Mesothelial cell of epicardium (in vitro differentiated cells): ENCODE results near the gene WWOX. TPM values are rescaled to one million over a fixed set of nuclear protein-coding genes. Genes with fewer than 3 reads are reported as not detected.

Source experiments
- DNase-seq, 2 experiments: peaks; one replicate each; pipeline ENCODE4 v3.0.0; 2021; ENCODE audit warnings: low spot score in 2 of 2; ENCODE audit not compliant: unreplicated experiment in 2 of 2
- H3K27ac Mint-ChIP-seq: 2 replicates; pipeline ENCODE4 v1.8.0; 2021; ENCODE audit warnings: mixed read lengths
- H3K27me3 Mint-ChIP-seq: 2 replicates; pipeline ENCODE4 v1.8.0; 2021; ENCODE audit warnings: low read depth, mixed read lengths
- H3K36me3 Mint-ChIP-seq: 2 replicates; pipeline ENCODE4 v1.8.0; 2021; ENCODE audit warnings: mixed read lengths
- H3K4me1 Mint-ChIP-seq: 2 replicates; pipeline ENCODE4 v1.8.0; 2021; ENCODE audit warnings: mixed read lengths
- H3K4me3 Mint-ChIP-seq: 2 replicates; pipeline ENCODE4 v1.8.0; 2021; ENCODE audit warnings: mild to moderate bottlenecking, moderate library complexity, mixed read lengths
- H3K9me3 Mint-ChIP-seq: 2 replicates; pipeline ENCODE4 v1.8.0; 2021; ENCODE audit warnings: mixed read lengths
- total RNA-seq: library from RNA; stranded (reverse); gene quantifications from 3 replicates; pipeline ENCODE4 v1.2.1, GENCODE V29; 2021
- TF ChIP-seq, protein P1 (sequence below): fragments of 200-600 bp; sonication (generic); IDR thresholded peaks from one replicate; pipeline ENCODE4 v1.5.0; 2021; ENCODE audit warnings: antibody characterized with exemption; ENCODE audit not compliant: unreplicated experiment

WWOX gene
- total RNA-seq, 1 donor from 2014 or later, result 29.7 TPM

DNA sequence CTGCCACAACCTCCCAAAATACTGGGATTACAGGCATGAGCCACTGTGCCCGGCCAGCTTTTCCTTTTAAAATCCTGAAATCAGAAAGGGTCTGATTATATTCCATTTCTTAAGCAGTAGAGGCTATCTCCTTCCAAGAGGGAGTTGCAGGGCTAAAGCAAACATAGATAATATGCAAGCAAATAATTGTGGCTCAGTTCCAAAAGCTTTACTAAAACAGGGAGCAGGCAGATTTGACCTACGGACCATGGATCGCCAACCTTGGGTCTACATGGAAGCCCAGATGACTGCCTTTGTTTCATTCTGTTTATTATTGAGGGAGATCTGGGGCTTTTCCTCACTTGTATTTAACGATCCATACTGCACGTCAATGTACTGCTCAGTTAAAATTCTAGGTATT lies 38.6 kb upstream of the WWOX start:
- H3K36me3 Mint-ChIP-seq, result no peaks in the 10 kb centered on the region
- H3K4me3 Mint-ChIP-seq, result no peak overlapping the region
- H3K9me3 Mint-ChIP-seq, result no peaks in the 10 kb centered on the region
- H3K27ac Mint-ChIP-seq, result no peak overlapping the region
- no peak for DNase-seq
- TF ChIP-seq, protein P1, sequence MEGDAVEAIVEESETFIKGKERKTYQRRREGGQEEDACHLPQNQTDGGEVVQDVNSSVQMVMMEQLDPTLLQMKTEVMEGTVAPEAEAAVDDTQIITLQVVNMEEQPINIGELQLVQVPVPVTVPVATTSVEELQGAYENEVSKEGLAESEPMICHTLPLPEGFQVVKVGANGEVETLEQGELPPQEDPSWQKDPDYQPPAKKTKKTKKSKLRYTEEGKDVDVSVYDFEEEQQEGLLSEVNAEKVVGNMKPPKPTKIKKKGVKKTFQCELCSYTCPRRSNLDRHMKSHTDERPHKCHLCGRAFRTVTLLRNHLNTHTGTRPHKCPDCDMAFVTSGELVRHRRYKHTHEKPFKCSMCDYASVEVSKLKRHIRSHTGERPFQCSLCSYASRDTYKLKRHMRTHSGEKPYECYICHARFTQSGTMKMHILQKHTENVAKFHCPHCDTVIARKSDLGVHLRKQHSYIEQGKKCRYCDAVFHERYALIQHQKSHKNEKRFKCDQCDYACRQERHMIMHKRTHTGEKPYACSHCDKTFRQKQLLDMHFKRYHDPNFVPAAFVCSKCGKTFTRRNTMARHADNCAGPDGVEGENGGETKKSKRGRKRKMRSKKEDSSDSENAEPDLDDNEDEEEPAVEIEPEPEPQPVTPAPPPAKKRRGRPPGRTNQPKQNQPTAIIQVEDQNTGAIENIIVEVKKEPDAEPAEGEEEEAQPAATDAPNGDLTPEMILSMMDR, result no peak
- peaks cover 5% of the 10 kb centered on the region for H3K4me1 Mint-ChIP-seq
- H3K27me3 Mint-ChIP-seq, result peaks cover 78% of the 10 kb centered on the region

DNA sequence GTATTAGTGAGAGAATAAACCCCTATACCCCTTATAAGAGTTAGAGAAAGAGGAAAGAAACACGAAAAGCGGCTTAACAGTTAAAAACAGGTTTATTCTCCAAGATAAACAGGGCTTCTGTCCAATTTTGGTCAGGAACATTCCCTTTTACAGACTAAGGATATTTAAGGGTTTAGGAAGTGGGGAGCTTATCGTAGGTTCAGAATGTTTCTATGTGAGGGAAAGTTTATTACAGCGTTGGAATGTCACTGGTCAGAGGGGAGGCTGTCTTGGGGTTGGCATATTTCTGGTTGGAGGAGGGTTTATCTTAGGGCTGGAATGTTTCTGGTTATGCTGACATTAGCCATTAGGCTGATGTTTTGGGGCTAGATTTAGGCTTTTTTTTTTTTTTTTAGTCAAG lies 34.1 kb upstream of the WWOX start:
- Mint-ChIP-seq H3K9me3 (no peaks in the 10 kb centered on the region), H3K27ac (peak overlapping the region; percentile 28), H3K27me3 (peaks cover 60% of the 10 kb centered on the region), H3K4me1 (peaks cover 5% of the 10 kb centered on the region), H3K36me3 (no peaks in the 10 kb centered on the region), H3K4me3 (no peak overlapping the region)
- no peak for DNase-seq
- TF ChIP-seq, protein P1, result no peak

DNA sequence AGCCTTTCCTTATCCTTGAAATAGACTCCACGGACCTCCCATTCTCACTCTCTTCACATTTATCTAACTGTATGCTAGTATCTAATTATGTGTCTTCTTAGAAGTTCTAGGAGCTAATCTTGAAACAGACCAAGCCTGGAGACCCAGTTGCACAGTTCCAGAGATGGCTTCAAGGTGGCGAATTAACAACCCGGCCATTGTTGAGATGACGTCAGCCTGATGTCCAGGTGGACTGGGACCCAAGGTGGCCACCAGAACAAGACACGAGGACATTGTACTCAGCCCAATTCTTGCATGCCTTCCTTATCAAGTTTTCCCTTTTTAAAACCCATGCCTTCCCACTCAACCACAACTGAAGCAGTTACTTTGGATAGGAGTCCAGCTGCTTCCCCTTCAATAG lies 29.5 kb upstream of the WWOX start:
- no peak for DNase-seq
- Mint-ChIP-seq H3K27me3 (peaks cover 70% of the 10 kb centered on the region), H3K4me3 (no peak overlapping the region), H3K4me1 (peaks cover 5% of the 10 kb centered on the region), H3K27ac (no peak overlapping the region), H3K36me3 (no peaks in the 10 kb centered on the region), H3K9me3 (no peaks in the 10 kb centered on the region)
- TF ChIP-seq, protein P1, result no peak

DNA sequence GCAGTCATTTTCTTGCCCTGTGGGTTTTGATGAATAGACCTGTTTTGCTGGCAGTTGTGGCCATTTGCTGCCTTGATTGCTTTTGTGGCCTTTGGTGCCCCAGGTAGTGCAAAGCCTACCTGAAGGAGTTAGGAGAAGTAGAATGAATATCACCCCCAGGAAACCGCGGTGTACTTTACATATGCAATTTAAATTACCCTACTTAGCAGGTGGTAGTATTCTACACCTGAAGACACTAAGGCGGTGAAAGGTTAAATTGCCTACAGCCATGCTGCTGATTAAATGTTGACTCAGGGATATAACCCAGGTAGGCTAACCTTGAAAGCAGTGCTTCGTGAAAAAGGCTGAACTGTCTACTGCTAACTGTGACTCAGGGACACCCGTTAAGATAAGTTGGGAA lies 27.2 kb upstream of the WWOX start:
- Mint-ChIP-seq H3K4me1 (no peaks in the 10 kb centered on the region), H3K36me3 (no peaks in the 10 kb centered on the region), H3K9me3 (no peaks in the 10 kb centered on the region), H3K4me3 (no peak overlapping the region), H3K27me3 (peaks cover 74% of the 10 kb centered on the region), H3K27ac (no peak overlapping the region)
- TF ChIP-seq, protein P1, result no peak
- no peak for DNase-seq

DNA sequence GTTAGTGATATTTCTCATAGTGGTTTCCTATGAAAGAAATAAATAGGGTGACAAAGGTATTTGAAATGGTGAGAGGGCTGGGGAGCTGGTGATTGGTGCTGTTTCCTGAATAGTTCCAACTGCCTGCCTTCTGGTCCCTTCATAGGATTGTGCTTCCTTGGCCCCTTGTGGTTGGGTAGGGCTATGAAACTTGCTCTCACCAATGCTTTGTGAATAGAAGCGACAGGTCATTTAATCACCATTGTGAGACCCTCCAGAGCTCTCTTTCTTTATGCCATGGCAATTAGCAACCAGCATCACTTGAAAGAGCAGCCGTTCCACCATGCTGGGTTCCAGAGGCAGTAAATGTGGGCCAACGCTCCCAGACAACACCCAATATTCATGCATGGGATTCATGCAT lies 23.7 kb upstream of the WWOX start:
- H3K27me3 Mint-ChIP-seq, result peaks cover 86% of the 10 kb centered on the region

DNA sequence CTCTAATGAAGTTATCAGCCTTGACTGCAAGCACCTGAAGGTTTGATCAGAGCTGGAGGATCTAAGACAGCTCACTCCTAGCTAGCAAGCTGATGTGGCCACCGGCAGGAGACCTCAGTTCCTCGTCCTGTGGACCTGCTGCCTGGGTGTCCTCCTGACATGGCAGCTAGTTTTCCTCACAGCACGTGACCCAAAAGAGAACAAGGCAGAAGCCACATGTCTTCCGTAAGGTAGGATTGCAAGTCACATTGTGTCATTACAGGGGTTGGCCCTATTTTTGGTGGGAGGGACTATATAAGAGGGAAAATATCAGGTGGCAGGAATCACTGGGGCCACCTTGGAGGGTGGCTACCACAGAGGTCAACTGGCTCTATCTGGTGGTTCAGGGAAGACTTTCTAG lies 18.1 kb upstream of the WWOX start:
- TF ChIP-seq, protein P1, result no peak
- peaks cover 4% of the 10 kb centered on the region for H3K9me3 Mint-ChIP-seq
- H3K4me1 Mint-ChIP-seq, result no peaks in the 10 kb centered on the region
- no peaks in the 10 kb centered on the region for H3K36me3 Mint-ChIP-seq
- H3K27ac Mint-ChIP-seq, result no peak overlapping the region
- DNase-seq, result no peak
- H3K4me3 Mint-ChIP-seq, result no peak overlapping the region
- H3K27me3 Mint-ChIP-seq, result peaks cover 61% of the 10 kb centered on the region

More for the DNA sequence above, 23.7 kb upstream of the WWOX start:
- TF ChIP-seq, protein P1, result no peak
- Mint-ChIP-seq H3K27ac (no peak overlapping the region), H3K9me3 (no peaks in the 10 kb centered on the region), H3K4me1 (no peaks in the 10 kb centered on the region), H3K36me3 (no peaks in the 10 kb centered on the region), H3K4me3 (no peak overlapping the region)
- DNase-seq, result no peak
